Calu3 (cell line): ENCODE measurements around the gene RAD51B. TPM values are rescaled to one million over a fixed set of nuclear protein-coding genes. Genes with fewer than 3 reads are reported as not detected.

Experiments used
- BruUV-seq: library from RNA; stranded (reverse); fragments of 400-500 nt; replicated peaks from 2 replicates; lab custom pipeline; 2021; lab: Mats Ljungman, UMichigan
- CTCF ChIA-PET: fragments of 300-600 bp; sonication (Branson Sonifier 250); formaldehyde crosslinking; loops from one replicate; lab custom pipeline; 2022; ENCODE audit warnings: antibody characterized with exemption; lab: Charles Lee
- DNase-seq: peaks from one replicate; pipeline ENCODE4 v3.0.0; 2022
- H3K27ac Mint-ChIP-seq: one replicate; pipeline ENCODE4 v1.8.0; 2022; ENCODE audit warnings: mixed read lengths; ENCODE audit not compliant: unreplicated experiment
- H3K27me3 Mint-ChIP-seq: one replicate; pipeline ENCODE4 v1.8.0; 2022; ENCODE audit warnings: mixed read lengths; ENCODE audit not compliant: unreplicated experiment
- H3K36me3 Mint-ChIP-seq: one replicate; pipeline ENCODE4 v1.8.0; 2022; ENCODE audit warnings: mild to moderate bottlenecking, moderate library complexity, mixed read lengths; ENCODE audit not compliant: insufficient read depth, unreplicated experiment
- H3K4me1 Mint-ChIP-seq: one replicate; pipeline ENCODE4 v1.8.0; 2022; ENCODE audit warnings: mild to moderate bottlenecking, low read depth, mixed read lengths; ENCODE audit not compliant: unreplicated experiment
- H3K4me3 Mint-ChIP-seq: one replicate; pipeline ENCODE4 v1.8.0; 2022; ENCODE audit warnings: mild to moderate bottlenecking, low read depth, moderate library complexity, mixed read lengths; ENCODE audit not compliant: unreplicated experiment
- H3K9me3 Mint-ChIP-seq: one replicate; pipeline ENCODE4 v1.8.0; 2022; ENCODE audit warnings: low read depth, mixed read lengths; ENCODE audit not compliant: unreplicated experiment
- intact Hi-C: fragments of 100-400 bp; cut with micrococcal nuclease; formaldehyde crosslinking; loops from one replicate; pipeline ENCODE4 v1.10.0; 2022; ENCODE audit not compliant: unreplicated experiment
- total RNA-seq: library from RNA; stranded (reverse); gene quantifications from 2 replicates; pipeline ENCODE4 v1.2.3, GENCODE V29; 2022
- TF ChIP-seq, protein P1 (sequence below): fragments of 200-600 bp; IDR thresholded peaks from one replicate; pipeline ENCODE4 v1.8.0; 2022; ENCODE audit warnings: antibody characterized with exemption; ENCODE audit not compliant: unreplicated experiment

RAD51B gene
- total RNA-seq, 1 experiment from 2014 or later = 24.7 TPM

- TF ChIP-seq, protein P1, sequence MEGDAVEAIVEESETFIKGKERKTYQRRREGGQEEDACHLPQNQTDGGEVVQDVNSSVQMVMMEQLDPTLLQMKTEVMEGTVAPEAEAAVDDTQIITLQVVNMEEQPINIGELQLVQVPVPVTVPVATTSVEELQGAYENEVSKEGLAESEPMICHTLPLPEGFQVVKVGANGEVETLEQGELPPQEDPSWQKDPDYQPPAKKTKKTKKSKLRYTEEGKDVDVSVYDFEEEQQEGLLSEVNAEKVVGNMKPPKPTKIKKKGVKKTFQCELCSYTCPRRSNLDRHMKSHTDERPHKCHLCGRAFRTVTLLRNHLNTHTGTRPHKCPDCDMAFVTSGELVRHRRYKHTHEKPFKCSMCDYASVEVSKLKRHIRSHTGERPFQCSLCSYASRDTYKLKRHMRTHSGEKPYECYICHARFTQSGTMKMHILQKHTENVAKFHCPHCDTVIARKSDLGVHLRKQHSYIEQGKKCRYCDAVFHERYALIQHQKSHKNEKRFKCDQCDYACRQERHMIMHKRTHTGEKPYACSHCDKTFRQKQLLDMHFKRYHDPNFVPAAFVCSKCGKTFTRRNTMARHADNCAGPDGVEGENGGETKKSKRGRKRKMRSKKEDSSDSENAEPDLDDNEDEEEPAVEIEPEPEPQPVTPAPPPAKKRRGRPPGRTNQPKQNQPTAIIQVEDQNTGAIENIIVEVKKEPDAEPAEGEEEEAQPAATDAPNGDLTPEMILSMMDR = no peak
- Mint-ChIP-seq H3K36me3 (peaks cover 12% of the 10 kb centered on the region), H3K27me3 (no peaks in the 10 kb centered on the region), H3K9me3 (peaks cover 5% of the 10 kb centered on the region), H3K27ac (no peak overlapping the region), H3K4me1 (peaks cover 9% of the 10 kb centered on the region), H3K4me3 (no peak overlapping the region)
- no TSS peak for BruUV-seq
- intact Hi-C loops = no loop called here
- DNase-seq = no peak
- CTCF ChIA-PET = no interaction called here
These were observed 805.9 kb downstream of the RAD51B start for GRCh38 chr14:68625366-68626090.

DNA sequence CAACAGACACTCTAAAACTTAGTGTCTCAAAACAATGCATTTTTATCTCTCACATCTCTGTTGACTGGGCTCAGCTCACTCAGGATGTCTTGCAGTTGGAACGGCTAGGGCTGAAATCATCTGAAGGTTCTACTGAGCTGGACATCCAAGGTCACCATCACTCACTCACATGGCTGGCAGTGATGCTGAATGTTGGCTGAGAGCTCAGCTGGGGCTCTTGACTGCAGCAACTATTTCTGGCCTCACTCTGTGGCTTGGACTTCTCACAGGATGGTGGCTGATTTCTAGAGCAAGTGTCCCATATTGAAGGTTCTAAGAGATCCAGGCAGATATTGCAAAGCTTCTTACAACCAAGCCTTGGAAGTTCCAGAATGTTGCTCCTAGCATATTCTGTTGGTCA is 806.8 kb downstream of the RAD51B start:
- TF ChIP-seq, protein P1 = no peak
- Mint-ChIP-seq H3K4me3 (no peak overlapping the region), H3K27me3 (no peaks in the 10 kb centered on the region), H3K36me3 (peaks cover 12% of the 10 kb centered on the region), H3K4me1 (peaks cover 9% of the 10 kb centered on the region), H3K27ac (no peak overlapping the region), H3K9me3 (no peaks in the 10 kb centered on the region)
- intact Hi-C loops = no loop called here
- CTCF ChIA-PET = no interaction called here
- BruUV-seq = no TSS peak
- DNase-seq = no peak

GRCh38 chr14:68627050-68627867 is 807.7 kb downstream of the RAD51B start:
- TF ChIP-seq, protein P1 = no peak
- no peak overlapping the region for H3K27ac Mint-ChIP-seq
- H3K9me3 Mint-ChIP-seq = no peaks in the 10 kb centered on the region
- intact Hi-C loops = no loop called here
- DNase-seq = no peak
- H3K4me1 Mint-ChIP-seq = peaks cover 9% of the 10 kb centered on the region
- peaks cover 12% of the 10 kb centered on the region for H3K36me3 Mint-ChIP-seq
- H3K4me3 Mint-ChIP-seq = no peak overlapping the region
- CTCF ChIA-PET = interaction anchor here (1.0 kb wide), 1 partner anchor 42 kb away, joined by 3 read pairs; no protein-coding TSS in a partner anchor
- no peaks in the 10 kb centered on the region for H3K27me3 Mint-ChIP-seq
- TSS peak; percentile 45 for BruUV-seq

DNA sequence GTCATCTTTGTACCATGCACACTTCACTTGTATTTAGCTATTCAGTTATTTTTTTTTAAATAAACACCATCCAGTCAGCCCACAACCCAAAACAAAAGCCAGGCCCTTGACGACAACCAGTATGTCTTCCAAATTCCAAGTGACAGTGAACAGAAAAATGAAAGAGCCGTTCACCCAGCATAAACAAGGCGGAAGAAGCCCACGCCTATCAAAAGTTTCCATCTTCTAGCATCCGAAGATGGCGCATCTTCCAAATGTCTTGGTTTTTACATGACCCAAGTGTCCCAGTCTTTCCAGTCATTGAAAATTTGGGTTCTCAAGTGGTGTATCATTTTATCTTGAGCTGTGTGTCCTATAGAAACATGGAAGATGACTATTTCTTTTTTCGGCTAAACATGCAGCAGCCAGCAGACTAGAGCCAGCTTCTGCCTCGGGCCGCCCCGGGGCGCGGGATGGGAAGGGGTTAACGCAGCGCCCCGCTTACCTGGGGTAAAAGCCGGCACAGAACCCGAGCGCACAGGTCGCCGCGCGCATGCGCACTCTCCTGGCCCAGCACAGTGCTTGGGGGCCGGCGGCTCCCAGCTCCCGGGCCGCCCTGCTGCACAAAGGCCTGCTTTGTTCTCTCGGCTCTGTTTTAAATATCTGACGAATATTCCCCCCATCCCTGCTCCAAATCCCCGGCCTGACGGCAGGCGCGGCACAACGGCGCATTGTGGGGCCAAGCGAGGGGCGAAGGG is 808.5 kb downstream of the RAD51B start:
- no peaks in the 10 kb centered on the region for H3K27me3 Mint-ChIP-seq
- peaks cover 9% of the 10 kb centered on the region for H3K4me1 Mint-ChIP-seq
- DNase-seq = peak; percentile 88
- H3K27ac Mint-ChIP-seq = peak overlapping the region; percentile 74
- H3K9me3 Mint-ChIP-seq = no peaks in the 10 kb centered on the region
- CTCF ChIA-PET = interaction anchor here (0.5 to 1.4 kb wide), 7 partner anchors 29 to 1296 kb away, joined by 3 to 8 read pairs (median 3); no protein-coding TSS in a partner anchor
- no TSS peak for BruUV-seq
- H3K36me3 Mint-ChIP-seq = peaks cover 12% of the 10 kb centered on the region
- TF ChIP-seq, protein P1 = no peak
- intact Hi-C loops = no loop called here
- H3K4me3 Mint-ChIP-seq = peak overlapping the region; percentile 63
